GM12872 (cell line): ENCODE data around the gene B9D1.

Experiments
- TF ChIP-seq, protein P1 (sequence below): IDR thresholded peaks from 3 replicates; pipeline ENCODE4 v1.5.1; 2011; ENCODE audit warnings: low read depth, mild to moderate bottlenecking, low read length, moderate library complexity; ENCODE audit not compliant: insufficient read depth

Gene B9D1

DNA sequence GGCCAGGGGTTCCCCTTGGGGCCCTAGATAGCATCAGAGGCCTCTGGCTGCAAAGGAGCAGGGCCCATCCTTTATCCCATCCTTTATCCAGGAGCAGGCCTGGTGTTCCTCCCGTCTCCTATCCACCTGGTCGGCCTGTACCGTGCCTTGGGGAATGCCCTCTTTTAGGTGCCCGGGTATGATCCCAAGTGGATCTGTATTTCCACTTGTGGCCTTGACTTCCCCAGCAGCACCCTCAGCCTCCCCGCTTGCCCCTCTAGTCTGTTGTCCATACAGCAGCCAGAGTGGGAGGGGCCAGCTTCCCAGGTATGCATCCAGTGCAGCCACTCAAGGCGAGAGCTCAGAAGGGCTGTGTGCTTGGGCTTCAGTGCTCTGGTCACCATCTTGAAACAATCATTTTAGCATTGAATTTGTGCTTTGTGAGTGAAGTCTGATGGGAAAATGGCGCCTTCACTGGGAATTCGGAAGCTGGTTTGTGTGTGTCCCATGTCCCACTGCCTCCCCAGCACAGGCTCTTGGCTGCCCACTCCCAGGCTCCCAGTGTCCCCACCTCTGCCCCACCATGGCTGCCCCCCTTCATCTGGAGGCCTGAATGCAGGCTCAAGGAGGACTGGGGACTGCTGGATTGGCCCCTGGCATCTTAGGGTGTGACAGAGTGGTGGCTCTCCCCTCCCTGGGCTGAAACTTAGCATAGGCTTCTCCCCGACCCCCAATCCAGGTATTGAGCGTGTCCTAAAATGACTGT, 45.2 kb upstream of the B9D1 start:
- TF ChIP-seq, protein P1, sequence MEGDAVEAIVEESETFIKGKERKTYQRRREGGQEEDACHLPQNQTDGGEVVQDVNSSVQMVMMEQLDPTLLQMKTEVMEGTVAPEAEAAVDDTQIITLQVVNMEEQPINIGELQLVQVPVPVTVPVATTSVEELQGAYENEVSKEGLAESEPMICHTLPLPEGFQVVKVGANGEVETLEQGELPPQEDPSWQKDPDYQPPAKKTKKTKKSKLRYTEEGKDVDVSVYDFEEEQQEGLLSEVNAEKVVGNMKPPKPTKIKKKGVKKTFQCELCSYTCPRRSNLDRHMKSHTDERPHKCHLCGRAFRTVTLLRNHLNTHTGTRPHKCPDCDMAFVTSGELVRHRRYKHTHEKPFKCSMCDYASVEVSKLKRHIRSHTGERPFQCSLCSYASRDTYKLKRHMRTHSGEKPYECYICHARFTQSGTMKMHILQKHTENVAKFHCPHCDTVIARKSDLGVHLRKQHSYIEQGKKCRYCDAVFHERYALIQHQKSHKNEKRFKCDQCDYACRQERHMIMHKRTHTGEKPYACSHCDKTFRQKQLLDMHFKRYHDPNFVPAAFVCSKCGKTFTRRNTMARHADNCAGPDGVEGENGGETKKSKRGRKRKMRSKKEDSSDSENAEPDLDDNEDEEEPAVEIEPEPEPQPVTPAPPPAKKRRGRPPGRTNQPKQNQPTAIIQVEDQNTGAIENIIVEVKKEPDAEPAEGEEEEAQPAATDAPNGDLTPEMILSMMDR, result no peak

DNA sequence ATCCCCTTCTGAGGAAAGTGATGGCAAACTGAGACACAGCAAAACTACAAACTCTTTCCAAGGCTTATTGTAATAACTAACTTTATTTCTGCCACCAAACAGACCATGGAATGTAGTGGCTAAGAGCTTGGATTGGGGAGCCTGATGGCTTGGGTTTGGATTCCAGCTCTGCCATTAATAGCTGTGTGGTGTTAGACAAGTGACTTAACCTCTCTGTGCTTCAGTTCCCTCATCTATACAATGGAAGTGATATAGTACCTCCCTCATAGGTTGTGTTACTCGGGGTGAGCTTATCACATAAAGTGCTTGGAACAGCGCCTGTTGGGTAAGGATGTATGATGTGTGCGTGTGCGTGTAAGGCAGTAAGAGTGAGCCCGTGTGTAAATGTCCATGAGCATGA, 42.6 kb upstream of the B9D1 start:
- TF ChIP-seq, protein P1, result no peak

DNA sequence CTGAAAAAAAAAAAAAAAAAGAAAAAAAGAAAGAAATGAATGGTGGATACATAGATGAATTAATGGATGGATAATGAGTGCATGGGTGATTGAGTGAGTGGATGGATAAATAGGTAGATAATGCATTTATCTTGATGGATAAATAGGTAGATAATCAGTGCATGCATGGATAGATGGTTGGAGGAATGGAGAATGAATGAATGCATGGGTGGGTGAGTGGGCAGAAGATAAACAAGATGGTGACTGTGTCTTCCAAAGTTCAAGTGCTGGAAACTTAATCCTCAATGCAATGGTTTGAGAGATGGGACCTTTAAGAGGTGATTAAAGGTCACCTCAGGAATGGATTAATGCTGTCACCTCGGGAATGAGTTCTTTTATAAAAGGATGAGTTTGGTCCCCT, 41.7 kb upstream of the B9D1 start:
- TF ChIP-seq, protein P1, result no peak

DNA sequence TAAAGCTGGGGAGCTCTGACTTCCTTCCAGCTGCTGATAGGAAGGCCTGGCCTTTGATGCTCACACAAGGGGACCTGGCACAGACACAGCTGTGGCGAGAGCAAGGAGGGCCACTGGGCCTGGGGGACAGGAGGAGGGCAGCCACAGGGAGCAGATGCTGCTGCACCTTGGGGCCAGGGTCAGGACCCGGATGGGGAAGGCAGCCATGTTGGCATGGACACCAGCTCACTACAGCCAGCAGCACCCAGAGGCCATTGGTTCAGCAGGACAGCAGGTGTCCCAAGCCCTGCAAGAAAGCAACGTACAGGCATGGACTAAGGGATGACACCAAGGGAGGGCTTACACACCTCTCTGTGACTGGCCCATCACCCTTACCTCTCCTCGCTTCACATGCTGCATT, 40.5 kb upstream of the B9D1 start:
- TF ChIP-seq, protein P1, result no peak

DNA sequence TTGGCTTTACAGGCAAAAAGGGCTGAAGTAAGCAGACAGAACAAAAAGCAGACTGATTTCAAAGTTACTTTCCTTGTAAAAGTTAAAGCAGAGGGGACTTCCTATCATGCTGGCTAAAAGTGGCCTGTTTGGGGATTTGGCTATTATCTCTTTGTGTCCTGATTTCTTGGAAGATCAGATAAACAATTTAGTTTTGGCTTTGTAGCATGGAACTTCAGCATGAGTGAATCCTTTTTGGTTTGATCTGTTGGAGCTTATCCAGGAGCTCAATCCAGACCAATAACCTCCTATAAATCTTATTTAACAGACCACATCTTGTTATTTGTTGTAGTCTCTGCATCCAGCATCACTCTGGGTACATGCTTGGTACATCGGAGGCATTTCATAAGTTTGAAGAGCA, 39.6 kb upstream of the B9D1 start:
- TF ChIP-seq, protein P1, result no peak

DNA sequence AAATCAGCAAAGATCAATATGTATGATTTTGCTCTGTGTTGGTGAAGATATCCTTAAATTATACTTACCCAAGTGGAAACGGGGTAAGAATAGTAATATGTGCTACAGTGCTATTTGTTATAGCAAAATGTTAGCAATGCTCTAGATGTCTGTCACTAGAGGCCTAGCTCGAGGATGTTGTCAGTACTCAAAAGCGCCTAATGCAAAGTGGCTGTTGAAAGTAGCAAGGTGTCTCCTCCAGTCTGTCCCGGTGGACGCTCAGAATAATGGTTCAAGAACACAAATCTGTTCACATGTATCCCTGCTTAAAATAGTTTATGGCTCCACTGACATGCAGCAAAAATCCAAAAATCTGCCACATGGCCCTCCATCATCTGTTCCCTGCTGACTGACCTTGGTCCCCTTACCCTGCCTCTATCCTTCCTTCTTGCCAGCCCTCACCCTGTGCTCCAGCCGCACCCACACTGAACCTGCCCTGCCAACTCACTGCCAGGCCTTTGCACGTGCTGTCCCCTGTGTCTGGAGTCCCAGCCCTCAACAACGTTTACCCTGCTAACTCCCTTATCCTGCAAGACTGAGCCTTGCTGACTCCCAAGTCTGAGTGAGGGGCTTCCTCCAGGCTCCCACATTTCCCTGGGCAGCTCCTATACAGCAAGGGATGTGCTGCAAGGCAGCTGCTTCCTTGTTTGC, 38.9 kb upstream of the B9D1 start:
- TF ChIP-seq, protein P1, result no peak

DNA sequence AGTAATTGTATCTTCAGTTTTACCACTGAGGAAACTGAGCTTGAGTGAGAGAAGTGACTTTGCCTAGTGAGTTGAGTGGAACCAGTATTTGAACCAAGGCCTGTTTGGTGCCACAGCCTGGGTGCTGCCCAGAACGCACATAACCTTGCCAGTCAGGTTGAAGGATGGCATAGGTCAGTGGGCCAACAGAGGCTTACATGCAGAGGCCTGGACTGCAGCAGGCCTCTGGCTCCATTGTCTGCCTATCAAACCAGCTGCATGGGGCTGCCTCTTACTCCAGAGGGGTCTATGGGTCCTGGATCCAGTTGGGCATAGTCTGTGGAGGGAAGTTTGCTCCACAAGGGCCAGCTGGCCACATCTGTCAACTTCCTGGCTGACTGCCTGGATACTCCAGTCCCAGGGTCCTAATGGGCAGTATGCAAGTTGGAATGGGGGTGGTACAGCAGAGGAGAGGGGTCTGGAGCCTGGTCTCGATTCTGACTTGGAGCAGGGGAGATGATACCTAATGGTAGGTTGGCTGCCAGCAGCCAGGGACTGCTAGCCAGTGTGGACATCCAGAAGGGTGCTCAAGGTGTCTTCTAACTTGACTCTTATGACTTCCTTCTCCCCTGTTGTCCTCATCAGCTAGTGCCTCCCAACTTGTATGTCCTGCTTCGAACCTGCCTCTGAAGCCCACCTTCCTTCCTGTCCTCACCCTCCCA, 37.4 kb upstream of the B9D1 start:
- TF ChIP-seq, protein P1, result no peak
